Small intestine (tissue), 7 donors: ENCODE measurements around the gene KRT33B. TPM values are rescaled to one million over a fixed set of nuclear protein-coding genes. Genes with fewer than 3 reads are reported as not detected.
"Not testable (repeated sequence)": the region's sequence is repeated elsewhere in the genome, so short reads cannot be mapped to it uniquely, and the experiment has no call there.

Source experiments
- DNase-seq, 2 donors: peaks; one replicate each; pipeline versions ENCODE4 v3.0.0 to v3.0.0-alpha.2; 2013
- FAIRE-seq: peaks from 2 replicates; lab custom pipeline; 2012; peaks lifted over from hg19 to GRCh38; lab: Jason Lieb, UNC
- H3K27ac ChIP-seq, 3 donors: one replicate each; pipeline ENCODE4 v1.5.1; 2013; ENCODE audit warnings: low read length in 2 of 3, mild to moderate bottlenecking in 2 of 3, control low read depth in 1 of 3, inconsistent platforms in 1 of 3, low read depth in 1 of 3, moderate library complexity in 1 of 3
- H3K27me3 ChIP-seq, 3 donors: one replicate each; pipeline ENCODE4 v1.6.1; 2013; ENCODE audit warnings: low read length in 3 of 3, inconsistent platforms in 1 of 3; ENCODE audit not compliant: control insufficient read depth in 3 of 3, insufficient read depth in 3 of 3
- H3K36me3 ChIP-seq, 3 donors: one replicate each; pipeline ENCODE4 v1.6.1; 2013; ENCODE audit warnings: low read length in 3 of 3, inconsistent platforms in 1 of 3, low read depth in 1 of 3, mild to moderate bottlenecking in 1 of 3, moderate library complexity in 1 of 3; ENCODE audit not compliant: control insufficient read depth in 3 of 3, insufficient read depth in 2 of 3
- H3K4me1 ChIP-seq, 3 donors: one replicate each; pipeline ENCODE4 v1.6.1; 2013; ENCODE audit warnings: low read length in 2 of 3, inconsistent platforms in 1 of 3, low read depth in 1 of 3, mild to moderate bottlenecking in 1 of 3, moderate library complexity in 1 of 3; ENCODE audit not compliant: control insufficient read depth in 3 of 3, insufficient read depth in 2 of 3
- H3K4me3 ChIP-seq, 3 donors: one replicate each; pipeline ENCODE4 v1.5.1; 2013; ENCODE audit warnings: low read length in 3 of 3, control low read depth in 1 of 3, inconsistent platforms in 1 of 3, low read depth in 1 of 3, mild to moderate bottlenecking in 1 of 3, moderate library complexity in 1 of 3
- H3K9me3 ChIP-seq, 2 donors: one replicate each; pipeline ENCODE4 v1.6.1; 2013; ENCODE audit warnings: low read depth in 1 of 2, low read length in 1 of 2; ENCODE audit not compliant: control insufficient read depth in 2 of 2, insufficient read depth in 1 of 2
- WGBS, 3 donors: extraction: QIAGEN DNeasy Blood & Tissue Kit; methylation state at CpG; one replicate each; pipeline ENCODE4 v1.1.7; 2013; 5-methylcytosine and 5-hydroxymethylcytosine counted together
- polyA plus RNA-seq, 4 donors: library from polyadenylated mRNA; stranded (reverse) in 3 of 4; unstranded in 1 of 4; fragments of 200-250 nt in 3 of 4; fragments of 120-200 nt in 1 of 4; gene quantifications; one replicate each; pipeline versions ENCODE4 v1.2.1 to v1.2.3, GENCODE V29; 2013
- donor health status: healthy with polysubstance abuse.
- donor health status: control.
- donor health status: control.
- donor health status: Bipolar disorder and iron deficiency.
- donor health status: healthy.

The KRT33B gene
- polyA plus RNA-seq, 4 donors: not detected

GRCh38 chr17:41350381-41350878, 19.2 kb downstream of the KRT33B start, which contains the start of gene KRT33A:
TSS of gene KRT33A (minus strand) at chr17:41350828. CDS start at chr17:41350767, 61 bp downstream.
- not testable (repeated sequence) for H3K27ac ChIP-seq, H3K4me1 ChIP-seq, DNase-seq, FAIRE-seq, H3K27me3 ChIP-seq, H3K36me3 ChIP-seq, H3K4me3 ChIP-seq, H3K9me3 ChIP-seq
- WGBS, 3 donors: 88 to 92% (median 91%) methylated on average over 16 of the region's 16 CpGs

GRCh38 chr17:41347869-41348760, 21.5 kb downstream of the KRT33B start:
- FAIRE-seq (no peak), DNase-seq (no peak)
- H3K9me3 ChIP-seq: no peaks in the 10 kb centered on the region
- H3K27me3 ChIP-seq: no peaks in the 10 kb centered on the region
- no peak overlapping the region for H3K27ac ChIP-seq
- no peaks in the 10 kb centered on the region for H3K36me3 ChIP-seq
- H3K4me3 ChIP-seq: no peak overlapping the region
- WGBS, 3 donors: 83 to 92% (median 84%) methylated on average over 7 of the region's 7 CpGs
- no peaks in the 10 kb centered on the region for H3K4me1 ChIP-seq

GRCh38 chr17:41346421-41346820, 23.2 kb downstream of the KRT33B start:
- not testable (repeated sequence) for H3K36me3 ChIP-seq, DNase-seq, H3K27ac ChIP-seq, H3K4me3 ChIP-seq, FAIRE-seq, H3K4me1 ChIP-seq, H3K27me3 ChIP-seq, H3K9me3 ChIP-seq
- WGBS, 3 donors: 88 to 93% (median 91%) methylated on average over 15 to 16 of the region's 16 CpGs

GRCh38 chr17:41345992-41346391, 23.6 kb downstream of the KRT33B start:
- Histone ChIP-seq H3K27ac (no peak overlapping the region), H3K4me3 (no peak overlapping the region), H3K9me3 (peaks cover 0 to 7% of the 10 kb centered on the region in 2 donors), H3K27me3 (no peaks in the 10 kb centered on the region), H3K4me1 (no peaks in the 10 kb centered on the region), H3K36me3 (no peaks in the 10 kb centered on the region)
- FAIRE-seq: no peak
- WGBS, 3 donors: 91 to 100% (median 94%) methylated on average over 3 of the region's 3 CpGs
- no peak for DNase-seq

- Histone ChIP-seq H3K4me3 (no peak overlapping the region), H3K36me3 (no peaks in the 10 kb centered on the region), H3K27me3 (no peaks in the 10 kb centered on the region), H3K27ac (no peak overlapping the region), H3K9me3 (peaks cover 0 to 7% of the 10 kb centered on the region in 2 donors), H3K4me1 (no peaks in the 10 kb centered on the region)
- DNase-seq (no peak), FAIRE-seq (no peak)
- 77 to 91% (median 88%) methylated on average over 3 of the region's 3 CpGs for WGBS, 3 donors
These were observed 26.6 kb downstream of the KRT33B start for GRCh38 chr17:41343029-41343428.

GRCh38 chr17:41340934-41341861, 28.4 kb downstream of the KRT33B start:
- Histone ChIP-seq H3K4me1 (no peaks in the 10 kb centered on the region), H3K27ac (no peak overlapping the region), H3K9me3 (peaks cover 0 to 7% of the 10 kb centered on the region in 2 donors), H3K4me3 (no peak overlapping the region), H3K36me3 (no peaks in the 10 kb centered on the region), H3K27me3 (no peaks in the 10 kb centered on the region)
- FAIRE-seq (no peak), DNase-seq (no peak)
- 62 to 77% (median 63%) methylated on average over 7 of the region's 7 CpGs for WGBS, 3 donors

GRCh38 chr17:41340494-41340893, 29.1 kb downstream of the KRT33B start:
- DNase-seq (no peak), FAIRE-seq (no peak)
- Histone ChIP-seq H3K36me3 (no peaks in the 10 kb centered on the region), H3K27me3 (no peaks in the 10 kb centered on the region), H3K4me1 (no peaks in the 10 kb centered on the region), H3K27ac (no peak overlapping the region), H3K9me3 (peaks cover 0 to 7% of the 10 kb centered on the region in 2 donors), H3K4me3 (no peak overlapping the region)
- 28 to 48% (median 47%) methylated on average over 3 of the region's 3 CpGs for WGBS, 3 donors

GRCh38 chr17:41339571-41340172, 29.9 kb downstream of the KRT33B start:
- H3K27ac ChIP-seq: no peak overlapping the region
- no peak for FAIRE-seq
- WGBS, 3 donors: 53 to 70% (median 63%) methylated on average over 2 of the region's 2 CpGs

More at GRCh38 chr17:41339571-41340172, 29.9 kb downstream of the KRT33B start:
- peaks cover 0 to 7% of the 10 kb centered on the region in 2 donors for H3K9me3 ChIP-seq
- H3K4me3 ChIP-seq: no peak overlapping the region
- no peaks in the 10 kb centered on the region for H3K4me1 ChIP-seq
- no peak for DNase-seq
- H3K36me3 ChIP-seq: no peaks in the 10 kb centered on the region
- H3K27me3 ChIP-seq: peaks cover 0 to 2% (median 0%) of the 10 kb centered on the region in 3 donors
